ENCODE results near the gene IL3RA. TPM values are rescaled to one million over a fixed set of nuclear protein-coding genes. Genes with fewer than 3 reads are reported as not detected.

Gene IL3RA
- polyA plus RNA-seq, 1 donor (not counting 4 experiments of a cell fraction or from before 2014, with no cell fraction given): not detected

GRCh38 chrX:1389993-1390285 is 53.4 kb downstream of the IL3RA start:
- FAIRE-seq (no peak), DNase-seq (ENCODE audit: low read depth, low spot score) (no peak)
- Histone ChIP-seq H3K4me2 (ENCODE audit: control insufficient read depth, extremely low read depth, insufficient read depth, low read depth, low read length) (no peak overlapping the region), H3K79me2 (ENCODE audit: control insufficient read depth, insufficient read depth, low read length) (peaks cover 55% of the 10 kb centered on the region), H3K36me3 (ENCODE audit: control insufficient read depth in 2 of 2, extremely low read depth in 1 of 2, insufficient read depth in 2 of 2, low read length in 2 of 2) (peaks cover 26 to 49% of the 10 kb centered on the region in 2 experiments), H3K9me3 (ENCODE audit: control insufficient read depth, low read depth, low read length) (no peaks in the 10 kb centered on the region), H3K9ac (ENCODE audit: control insufficient read depth, extremely low read depth, insufficient read depth, low read length) (no peak overlapping the region), H4K20me1 (ENCODE audit: control insufficient read depth, extremely low read depth, insufficient read depth, low read length) (peaks cover 41% of the 10 kb centered on the region), H2AFZ (ENCODE audit: control insufficient read depth, low read length) (no peak overlapping the region), H3K27ac (ENCODE audit: control insufficient read depth, insufficient read depth, low read length) (no peak overlapping the region), H3K4me1 (ENCODE audit: control insufficient read depth, extremely low read depth, insufficient read depth, low read length) (peaks cover 6% of the 10 kb centered on the region), H3K4me3 (ENCODE audit: control insufficient read depth in 2 of 3, extremely low read depth in 1 of 3, insufficient read depth in 2 of 3, low read depth in 1 of 3, low read length in 3 of 3) (no peak overlapping the region), H3K27me3 (ENCODE audit: control insufficient read depth, extremely low read depth, insufficient read depth, low read length) (no peaks in the 10 kb centered on the region), H3K9me1 (ENCODE audit: control insufficient read depth, extremely low read depth, insufficient read depth, low read length) (no peaks in the 10 kb centered on the region)
- dilution Hi-C loops (cut with MboI; ENCODE audit: extremely low pct_ligation_motif_present, low sequenced_read_pairs): no loop called here
- TF ChIP-seq EZH2 (IDR thresholded peaks at IDR 0.05; ENCODE audit: low read length): no peak
- no peak for TF ChIP-seq CTCF (optimal IDR thresholded peaks at IDR 0.05 in 1 of 3, IDR thresholded peaks at IDR 0.05 in 1 of 3, conservative IDR thresholded peaks at IDR 0.05 in 1 of 3; ENCODE audit: extremely low read depth in 1 of 3, insufficient read depth in 2 of 3, low read length in 3 of 3)

- dilution Hi-C loops (cut with MboI; ENCODE audit: extremely low pct_ligation_motif_present, low sequenced_read_pairs): no loop called here
- H3K9me1 ChIP-seq (ENCODE audit: control insufficient read depth, extremely low read depth, insufficient read depth, low read length): no peaks in the 10 kb centered on the region
- no peaks in the 10 kb centered on the region for H3K9me3 ChIP-seq (ENCODE audit: control insufficient read depth, low read depth, low read length)
Measured at GRCh38 chrX:1390621-1391369, 54.2 kb downstream of the IL3RA start.

More at GRCh38 chrX:1390621-1391369, 54.2 kb downstream of the IL3RA start:
- DNase-seq (ENCODE audit: low read depth, low spot score) (no peak), FAIRE-seq (no peak)
- peak overlapping the region; percentile 63 for H3K4me2 ChIP-seq (ENCODE audit: control insufficient read depth, extremely low read depth, insufficient read depth, low read depth, low read length)
- TF ChIP-seq CTCF (optimal IDR thresholded peaks at IDR 0.05 in 1 of 3, IDR thresholded peaks at IDR 0.05 in 1 of 3, conservative IDR thresholded peaks at IDR 0.05 in 1 of 3; ENCODE audit: extremely low read depth in 1 of 3, insufficient read depth in 2 of 3, low read length in 3 of 3) (no peak), EZH2 (IDR thresholded peaks at IDR 0.05; ENCODE audit: low read length) (no peak)
- peak overlapping the region; percentile 91 for H3K27ac ChIP-seq (ENCODE audit: control insufficient read depth, insufficient read depth, low read length)
- no peaks in the 10 kb centered on the region for H3K27me3 ChIP-seq (ENCODE audit: control insufficient read depth, extremely low read depth, insufficient read depth, low read length)
- H2AFZ ChIP-seq (ENCODE audit: control insufficient read depth, low read length): no peak overlapping the region
- H3K9ac ChIP-seq (ENCODE audit: control insufficient read depth, extremely low read depth, insufficient read depth, low read length): peak overlapping the region; percentile 97
- peaks cover 41% of the 10 kb centered on the region for H4K20me1 ChIP-seq (ENCODE audit: control insufficient read depth, extremely low read depth, insufficient read depth, low read length)
- H3K4me1 ChIP-seq (ENCODE audit: control insufficient read depth, extremely low read depth, insufficient read depth, low read length): peaks cover 6% of the 10 kb centered on the region
- H3K4me3 ChIP-seq (ENCODE audit: control insufficient read depth in 2 of 3, extremely low read depth in 1 of 3, insufficient read depth in 2 of 3, low read depth in 1 of 3, low read length in 3 of 3): peak overlapping the region; percentile 66 to 100 (median 99)
- peaks cover 26 to 40% of the 10 kb centered on the region in 2 experiments for H3K36me3 ChIP-seq (ENCODE audit: control insufficient read depth in 2 of 2, extremely low read depth in 1 of 2, insufficient read depth in 2 of 2, low read length in 2 of 2)
- H3K79me2 ChIP-seq (ENCODE audit: control insufficient read depth, insufficient read depth, low read length): peaks cover 62% of the 10 kb centered on the region
